Colonic mucosa (tissue), 4 donors: ENCODE results near the gene SNX33. TPM values are rescaled to one million over a fixed set of nuclear protein-coding genes. Genes with fewer than 3 reads are reported as not detected.

Experiments
- DNase-seq: peaks from one replicate; pipeline ENCODE4 v3.0.0-alpha.2; 2020
- H3K27ac ChIP-seq: fragments of 200-600 bp; one replicate; pipeline ENCODE4 v1.8.0; 2021
- H3K27me3 ChIP-seq: fragments of 200-600 bp; one replicate; pipeline ENCODE4 v1.8.0; 2021
- H3K36me3 ChIP-seq: fragments of 200-600 bp; one replicate; pipeline ENCODE4 v1.8.0; 2021
- H3K4me1 ChIP-seq: fragments of 200-600 bp; one replicate; pipeline ENCODE4 v1.8.0; 2021; ENCODE audit warnings: mild to moderate bottlenecking
- H3K4me3 ChIP-seq: fragments of 200-600 bp; one replicate; pipeline ENCODE4 v1.8.0; 2021
- H3K9ac ChIP-seq, 2 donors: one replicate each; pipeline ENCODE4 v1.7.0; 2013; ENCODE audit warnings: control low read depth in 2 of 2, low read depth in 2 of 2, low read length in 2 of 2
- H3K9me3 ChIP-seq: fragments of 200-600 bp; one replicate; pipeline ENCODE4 v1.8.0; 2021
- intact Hi-C: fragments of 100-400 bp; cut with DNase I; formaldehyde crosslinking; loops from one replicate; pipeline ENCODE4 v1.14.1; 2022
- total RNA-seq, 2 donors: library from RNA; stranded (reverse); fragmentation: NEBNext Ultra II Directional in 1 of 2; extraction: Animal tissue kit (Norgen Biotek cat#: 25700) in 1 of 2; gene quantifications; one replicate each; pipeline ENCODE4 v1.2.1, GENCODE V29; 2021
- TF ChIP-seq, protein P1 (sequence below): fragments of 200-600 bp; IDR thresholded peaks from one replicate; pipeline ENCODE4 v1.8.0; 2022; ENCODE audit warnings: antibody characterized with exemption, mild to moderate bottlenecking
- donor health status: healthy.
- donor health status: DM: no; HTN: no; CAD: no.
- donor health status: DM: no; HTN: no; CAD: no.

SNX33 gene
- total RNA-seq, 2 donors from 2014 or later, result 26.2 to 28.1 TPM

DNA sequence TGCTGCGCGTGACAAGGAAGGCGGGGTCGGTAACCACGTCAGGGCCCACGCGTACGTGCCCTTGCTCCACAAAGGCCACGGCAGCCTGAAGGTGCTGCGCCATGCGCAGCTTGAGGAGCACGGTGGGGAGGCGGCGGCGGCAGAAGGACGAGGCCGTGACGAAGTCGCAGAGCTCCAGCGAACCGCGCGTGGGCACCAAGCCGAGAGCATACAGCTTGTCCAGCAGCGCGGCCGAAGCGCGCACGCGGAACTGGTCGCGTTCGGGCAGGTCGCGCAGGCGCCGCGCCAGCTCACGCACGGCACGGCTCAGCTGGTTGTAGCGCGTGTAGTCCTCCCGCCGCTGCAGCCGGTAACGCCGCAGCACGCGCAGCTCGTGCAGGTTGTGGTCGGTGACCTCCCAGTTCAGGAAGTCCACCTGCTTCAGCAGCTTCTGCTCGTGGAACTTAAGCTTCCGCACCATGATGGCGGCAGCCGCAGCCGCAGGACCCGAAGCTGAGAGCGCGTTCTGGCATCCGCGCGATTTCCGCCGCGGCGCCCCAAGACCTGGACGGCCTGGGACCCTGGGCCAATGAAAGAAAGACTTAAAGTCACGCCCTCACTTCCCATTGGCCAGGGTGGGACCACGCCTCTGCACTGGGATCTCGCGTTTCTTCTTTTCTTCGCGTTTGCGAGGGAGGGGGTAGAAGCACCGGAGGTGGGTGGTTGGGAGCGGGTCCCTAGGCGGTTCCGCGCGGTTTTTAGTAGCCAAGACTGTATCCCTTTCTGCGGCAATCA lies 7.8 kb upstream of the SNX33 start, which contains the start of gene IMP3:
Gene IMP3, minus strand, starts transcription at position 516 of the 774 bp plus-strand sequence. Its CDS starts 56 bp downstream, at position 460.
- peak within 1 kb of the TSS; percentile 90 to 97 for H3K9ac ChIP-seq
- peaks cover 10% of the 10 kb centered on the region for H3K4me1 ChIP-seq
- H3K4me3 ChIP-seq, result peak within 1 kb of the TSS; percentile 61
- no peaks in the 10 kb centered on the region for H3K36me3 ChIP-seq
- intact Hi-C loops, result loop anchor here (5.0 to 10.0 kb wide), 2 partner anchors 37 to 275 kb away; partner anchors contain the start of gene MAN2C1
- H3K27me3 ChIP-seq, result no peaks in the 10 kb centered on the region
- H3K9me3 ChIP-seq, result no peaks in the 10 kb centered on the region
- H3K27ac ChIP-seq, result peak within 1 kb of the TSS; percentile 90
- DNase-seq, result peak; percentile 96
- TF ChIP-seq, protein P1, sequence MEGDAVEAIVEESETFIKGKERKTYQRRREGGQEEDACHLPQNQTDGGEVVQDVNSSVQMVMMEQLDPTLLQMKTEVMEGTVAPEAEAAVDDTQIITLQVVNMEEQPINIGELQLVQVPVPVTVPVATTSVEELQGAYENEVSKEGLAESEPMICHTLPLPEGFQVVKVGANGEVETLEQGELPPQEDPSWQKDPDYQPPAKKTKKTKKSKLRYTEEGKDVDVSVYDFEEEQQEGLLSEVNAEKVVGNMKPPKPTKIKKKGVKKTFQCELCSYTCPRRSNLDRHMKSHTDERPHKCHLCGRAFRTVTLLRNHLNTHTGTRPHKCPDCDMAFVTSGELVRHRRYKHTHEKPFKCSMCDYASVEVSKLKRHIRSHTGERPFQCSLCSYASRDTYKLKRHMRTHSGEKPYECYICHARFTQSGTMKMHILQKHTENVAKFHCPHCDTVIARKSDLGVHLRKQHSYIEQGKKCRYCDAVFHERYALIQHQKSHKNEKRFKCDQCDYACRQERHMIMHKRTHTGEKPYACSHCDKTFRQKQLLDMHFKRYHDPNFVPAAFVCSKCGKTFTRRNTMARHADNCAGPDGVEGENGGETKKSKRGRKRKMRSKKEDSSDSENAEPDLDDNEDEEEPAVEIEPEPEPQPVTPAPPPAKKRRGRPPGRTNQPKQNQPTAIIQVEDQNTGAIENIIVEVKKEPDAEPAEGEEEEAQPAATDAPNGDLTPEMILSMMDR, result no peak

DNA sequence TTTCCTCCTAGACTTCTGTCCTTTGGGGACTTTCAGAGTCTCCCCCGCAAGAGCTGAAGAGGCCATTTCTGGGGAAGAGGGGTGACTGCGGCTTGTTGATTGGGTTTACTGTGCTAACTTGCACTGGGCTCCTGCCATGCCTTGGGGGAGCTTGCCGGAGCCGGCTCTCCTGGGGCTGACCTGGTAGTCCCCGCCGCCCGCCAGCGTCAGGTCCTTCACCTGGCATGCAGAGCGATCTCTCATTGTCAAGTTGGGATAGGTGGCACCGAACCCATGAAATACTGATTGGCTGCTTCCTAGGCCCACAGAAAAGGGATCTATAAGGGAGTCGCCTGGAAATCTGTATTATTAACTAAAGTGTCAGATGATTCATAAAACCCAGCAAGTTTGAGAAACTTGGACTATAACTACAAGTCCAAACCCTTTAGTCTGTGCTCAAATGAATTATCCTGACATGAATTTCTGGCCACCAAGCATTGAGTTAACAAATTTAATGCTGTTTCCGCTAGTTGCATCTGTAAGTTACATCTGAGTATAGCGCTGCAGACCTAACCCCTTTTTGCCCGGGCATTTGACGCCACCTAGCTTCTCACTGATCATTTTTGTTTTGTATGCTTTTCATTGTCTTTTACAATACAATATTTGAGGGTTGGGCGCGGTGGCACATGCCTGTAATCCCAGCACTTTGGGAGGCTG lies 7.1 kb upstream of the SNX33 start:
- H3K27ac ChIP-seq, result peak overlapping the region; percentile 90
- peaks cover 10% of the 10 kb centered on the region for H3K4me1 ChIP-seq
- no peaks in the 10 kb centered on the region for H3K27me3 ChIP-seq
- no peak for DNase-seq
- TF ChIP-seq, protein P1, result no peak
- H3K9me3 ChIP-seq, result no peaks in the 10 kb centered on the region
- intact Hi-C loops, result loop anchor here (10.0 kb wide), 1 partner anchor 276 kb away; the partner anchor contains the start of gene MAN2C1
- no peaks in the 10 kb centered on the region for H3K36me3 ChIP-seq
- peak overlapping the region; percentile 61 for H3K4me3 ChIP-seq
- H3K9ac ChIP-seq, result peak overlapping the region; percentile 74 to 97

DNA sequence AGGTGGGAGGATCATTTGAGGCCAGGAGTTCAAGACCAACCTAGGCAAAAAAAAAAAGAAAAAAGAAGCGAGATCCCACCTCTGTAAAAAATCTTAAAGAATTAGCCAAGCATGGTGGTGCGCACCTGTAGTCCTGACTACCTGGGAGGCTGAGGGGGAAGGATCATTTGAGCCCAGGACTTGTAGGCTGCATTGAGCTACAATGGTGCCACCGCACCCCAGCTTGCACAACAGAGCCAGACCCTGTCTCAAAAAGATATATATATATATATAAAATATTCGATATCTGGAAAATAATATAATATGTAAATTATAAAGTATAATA lies 6.6 kb upstream of the SNX33 start:
- Histone ChIP-seq H3K27ac (peak overlapping the region; percentile 90), H3K27me3 (no peaks in the 10 kb centered on the region), H3K9ac (no peak overlapping the region), H3K9me3 (no peaks in the 10 kb centered on the region), H3K36me3 (no peaks in the 10 kb centered on the region), H3K4me3 (no peak overlapping the region), H3K4me1 (peaks cover 10% of the 10 kb centered on the region)
- no peak for DNase-seq
- intact Hi-C loops, result loop anchor here (10.0 kb wide), 1 partner anchor 276 kb away; the partner anchor contains the start of gene MAN2C1
- TF ChIP-seq, protein P1, result no peak

DNA sequence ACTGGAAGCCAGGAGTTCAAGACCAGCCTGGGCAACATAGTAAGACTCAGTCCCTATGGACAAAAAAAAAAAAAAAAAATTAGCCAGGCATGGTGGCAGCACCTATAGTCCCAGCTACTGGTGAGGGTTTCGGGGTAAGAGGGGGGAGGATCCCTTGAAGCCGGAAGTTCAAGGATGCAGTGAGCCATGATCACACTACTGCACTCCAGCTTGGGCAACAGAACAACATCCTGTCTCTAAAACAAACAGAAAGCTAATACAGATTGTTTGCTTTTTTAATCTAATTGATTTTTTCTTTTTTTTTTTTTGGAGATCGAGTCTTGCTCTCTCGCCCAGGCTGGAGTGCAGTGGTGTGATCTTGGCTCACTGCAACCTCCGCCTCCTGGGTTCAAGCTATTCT lies 6.1 kb upstream of the SNX33 start:
- H3K9me3 ChIP-seq, result no peaks in the 10 kb centered on the region
- H3K4me3 ChIP-seq, result no peak overlapping the region
- intact Hi-C loops, result loop anchor here (10.0 kb wide), 1 partner anchor 277 kb away; the partner anchor contains the start of gene MAN2C1

DNA sequence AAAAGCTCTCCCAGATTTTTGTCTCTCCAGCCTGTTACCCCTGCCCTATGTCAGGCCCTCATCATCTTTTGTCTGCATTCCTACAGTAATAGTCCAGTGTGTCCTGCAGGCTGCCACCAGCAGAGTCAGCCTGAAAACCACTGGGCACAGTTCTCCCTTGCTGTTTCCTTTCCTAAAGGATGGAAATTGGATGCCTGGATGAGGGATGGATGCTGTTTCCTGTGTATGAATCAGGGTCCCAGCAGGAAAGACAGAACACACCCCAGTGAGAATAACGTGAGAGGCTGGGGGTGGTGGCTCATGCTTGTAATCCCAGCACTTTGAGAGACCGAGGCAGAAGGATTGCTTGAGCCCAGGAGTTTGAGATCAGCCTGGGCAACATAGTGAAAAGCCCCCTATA lies 3.3 kb upstream of the SNX33 start:
- H3K4me3 ChIP-seq, result no peak overlapping the region

More for the DNA sequence above, 6.1 kb upstream of the SNX33 start:
- peaks cover 10% of the 10 kb centered on the region for H3K4me1 ChIP-seq
- H3K27ac ChIP-seq, result no peak overlapping the region
- DNase-seq, result no peak
- TF ChIP-seq, protein P1, result no peak
- no peaks in the 10 kb centered on the region for H3K27me3 ChIP-seq
- no peaks in the 10 kb centered on the region for H3K36me3 ChIP-seq
- H3K9ac ChIP-seq, result no peak overlapping the region

More for the DNA sequence above, 3.3 kb upstream of the SNX33 start:
- TF ChIP-seq, protein P1, result no peak
- DNase-seq, result no peak
- H3K9ac ChIP-seq, result no peak overlapping the region
- no peaks in the 10 kb centered on the region for H3K36me3 ChIP-seq
- no peaks in the 10 kb centered on the region for H3K9me3 ChIP-seq
- H3K27me3 ChIP-seq, result no peaks in the 10 kb centered on the region
- intact Hi-C loops, result loop anchor here (10.0 kb wide), 1 partner anchor 280 kb away; the partner anchor contains the start of gene MAN2C1
- H3K27ac ChIP-seq, result no peak overlapping the region
- peaks cover under 1% of the 10 kb centered on the region for H3K4me1 ChIP-seq
